Measurements from ENCODE around the gene URB2. TPM values are rescaled to one million over a fixed set of nuclear protein-coding genes. Genes with fewer than 3 reads are reported as not detected.

URB2 gene
- total and polyA plus RNA-seq, 8 donors: 5.5 to 10.7 (median 7.2) TPM

DNA sequence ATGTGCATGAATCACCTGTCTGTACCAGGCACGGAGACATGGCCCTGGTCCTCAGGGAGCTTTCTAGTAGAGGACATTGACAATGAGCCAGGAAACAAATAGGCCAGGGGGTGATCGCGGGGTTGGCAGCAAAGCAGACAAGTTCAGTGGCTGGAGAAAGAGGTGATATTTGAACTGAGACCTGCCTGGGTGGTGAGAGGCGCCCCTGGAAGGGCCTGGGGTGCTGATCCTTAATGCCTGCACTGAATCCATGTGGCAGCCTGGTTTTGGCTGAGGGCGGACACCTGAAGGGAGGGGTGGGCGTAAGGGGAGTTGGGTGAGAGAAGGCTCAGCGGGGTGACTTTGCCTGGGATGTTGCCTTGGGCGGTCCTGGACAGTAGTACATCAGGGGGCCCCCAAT lies 35.9 kb downstream of the URB2 start:
- Histone ChIP-seq H3K27ac (no peak overlapping the region), H3K4me3 (no peak overlapping the region), H3K9me3 (no peaks in the 10 kb centered on the region), H3K4me1 (peaks cover 3 to 4% of the 10 kb centered on the region in 2 donors), H3K36me3 (peaks cover 0 to 24% of the 10 kb centered on the region in 2 donors), H3K27me3 (no peaks in the 10 kb centered on the region)
- intact Hi-C loops (cut with DNase I): loop anchor here in 1 of 2 donors (5.0 kb wide), 2 partner anchors 605 to 650 kb away; no protein-coding TSS in a partner anchor
- ATAC-seq (no peak), DNase-seq (no peak)
- TF ChIP-seq, protein P1, sequence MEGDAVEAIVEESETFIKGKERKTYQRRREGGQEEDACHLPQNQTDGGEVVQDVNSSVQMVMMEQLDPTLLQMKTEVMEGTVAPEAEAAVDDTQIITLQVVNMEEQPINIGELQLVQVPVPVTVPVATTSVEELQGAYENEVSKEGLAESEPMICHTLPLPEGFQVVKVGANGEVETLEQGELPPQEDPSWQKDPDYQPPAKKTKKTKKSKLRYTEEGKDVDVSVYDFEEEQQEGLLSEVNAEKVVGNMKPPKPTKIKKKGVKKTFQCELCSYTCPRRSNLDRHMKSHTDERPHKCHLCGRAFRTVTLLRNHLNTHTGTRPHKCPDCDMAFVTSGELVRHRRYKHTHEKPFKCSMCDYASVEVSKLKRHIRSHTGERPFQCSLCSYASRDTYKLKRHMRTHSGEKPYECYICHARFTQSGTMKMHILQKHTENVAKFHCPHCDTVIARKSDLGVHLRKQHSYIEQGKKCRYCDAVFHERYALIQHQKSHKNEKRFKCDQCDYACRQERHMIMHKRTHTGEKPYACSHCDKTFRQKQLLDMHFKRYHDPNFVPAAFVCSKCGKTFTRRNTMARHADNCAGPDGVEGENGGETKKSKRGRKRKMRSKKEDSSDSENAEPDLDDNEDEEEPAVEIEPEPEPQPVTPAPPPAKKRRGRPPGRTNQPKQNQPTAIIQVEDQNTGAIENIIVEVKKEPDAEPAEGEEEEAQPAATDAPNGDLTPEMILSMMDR (IDR thresholded peaks at IDR 0.05): no peak

DNA sequence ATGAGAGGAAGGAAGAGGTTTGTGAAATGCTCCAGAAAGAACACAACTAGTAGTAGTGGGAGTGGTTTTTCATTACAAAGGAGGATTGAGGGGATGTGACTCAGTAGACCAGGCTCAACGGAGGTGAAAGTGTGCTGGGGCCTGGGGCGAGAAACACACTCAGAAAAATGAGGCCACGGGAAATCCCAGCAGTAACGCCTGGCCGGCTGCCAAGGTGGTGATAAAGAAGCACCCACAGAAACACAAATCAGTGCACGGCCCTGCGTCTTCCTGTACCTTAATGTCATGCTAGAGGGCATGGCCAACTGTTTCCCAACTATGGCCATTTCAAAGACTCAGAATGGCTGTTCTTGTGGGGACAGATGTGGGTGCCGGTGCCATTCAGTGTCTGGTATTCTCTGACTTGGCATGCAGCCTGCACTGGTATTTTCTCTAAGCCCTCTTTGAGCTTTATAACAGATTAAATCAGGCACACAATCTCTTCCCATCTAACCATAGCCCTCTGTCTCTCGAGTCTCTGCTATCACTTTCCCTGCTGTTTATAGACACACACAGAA lies 38.2 kb downstream of the URB2 start:
- TF ChIP-seq, protein P1 (IDR thresholded peaks at IDR 0.05): no peak
- DNase-seq: peak in 1 of 4 donors; percentile 68
- Histone ChIP-seq H3K36me3 (peaks cover 0 to 9% of the 10 kb centered on the region in 2 donors), H3K27ac (no peak overlapping the region), H3K27me3 (no peaks in the 10 kb centered on the region), H3K9me3 (no peaks in the 10 kb centered on the region), H3K4me3 (no peak overlapping the region), H3K4me1 (peaks cover 3 to 4% of the 10 kb centered on the region in 2 donors)
- intact Hi-C loops (cut with DNase I): loop anchor here in 1 of 2 donors (5.0 kb wide), 2 partner anchors 603 to 648 kb away; no protein-coding TSS in a partner anchor
- ATAC-seq: no peak

DNA sequence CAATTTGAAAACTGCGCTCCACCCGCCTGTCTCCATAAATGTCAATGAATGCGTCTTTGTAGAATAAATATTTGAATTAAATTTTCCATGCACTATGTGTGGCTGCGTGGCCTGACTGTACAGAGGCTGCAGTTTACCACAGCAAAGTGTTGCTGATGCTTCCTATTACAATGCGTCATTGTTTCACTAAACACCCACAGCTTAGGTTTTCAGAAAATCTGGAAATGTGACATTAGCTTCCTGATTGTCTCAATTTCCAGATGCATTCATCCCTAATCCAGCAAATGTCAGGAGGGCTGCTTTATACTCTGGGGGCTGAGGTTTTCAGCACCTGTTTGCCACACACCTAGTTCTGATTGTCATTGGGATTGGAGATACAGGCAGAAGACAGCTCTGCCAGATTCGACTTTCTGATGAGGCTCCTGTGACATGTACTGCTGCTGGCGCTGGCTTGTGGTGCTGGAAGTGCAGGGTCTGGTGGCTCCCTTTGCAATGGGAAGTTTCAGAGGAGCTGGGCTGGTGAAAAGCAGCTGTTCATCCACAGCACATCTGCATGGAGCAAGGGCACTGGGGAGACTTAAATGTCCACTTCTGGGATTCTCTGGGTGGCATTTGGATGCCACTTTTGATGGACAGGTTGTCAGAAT lies 40.0 kb downstream of the URB2 start:
- intact Hi-C loops (cut with DNase I): no loop called here
- Histone ChIP-seq H3K9me3 (no peaks in the 10 kb centered on the region), H3K36me3 (no peaks in the 10 kb centered on the region), H3K4me3 (no peak overlapping the region), H3K27ac (no peak overlapping the region), H3K4me1 (peaks cover 3 to 4% of the 10 kb centered on the region in 2 donors), H3K27me3 (no peaks in the 10 kb centered on the region)
- DNase-seq: no peak
- no peak for ATAC-seq
- TF ChIP-seq, protein P1 (IDR thresholded peaks at IDR 0.05): no peak

DNA sequence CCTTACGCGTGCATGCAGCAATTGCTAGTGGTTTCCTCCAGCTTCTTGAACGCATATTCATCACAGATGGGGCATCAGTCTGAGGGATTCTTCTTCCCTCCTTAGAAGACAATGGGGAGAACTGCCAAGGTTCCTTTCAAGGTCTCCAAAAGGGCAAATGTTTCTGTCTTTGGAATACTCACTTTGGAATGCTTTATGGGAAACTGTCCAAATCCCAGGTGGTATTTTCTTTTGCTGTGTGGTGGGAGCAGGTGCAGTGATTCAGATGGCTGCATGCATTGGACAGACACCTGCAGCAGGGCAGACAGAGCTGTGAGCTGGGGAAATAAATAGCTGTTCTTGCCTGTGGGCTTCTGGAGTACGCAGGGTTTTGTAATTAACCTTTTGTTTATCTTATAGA lies 40.5 kb downstream of the URB2 start:
- TF ChIP-seq, protein P1 (IDR thresholded peaks at IDR 0.05): no peak
- DNase-seq (no peak), ATAC-seq (no peak)
- H3K27ac ChIP-seq: no peak overlapping the region
- no peak overlapping the region for H3K4me3 ChIP-seq
- peaks cover under 1 to 4% of the 10 kb centered on the region in 2 donors for H3K4me1 ChIP-seq
- intact Hi-C loops (cut with DNase I): no loop called here
- H3K36me3 ChIP-seq: no peaks in the 10 kb centered on the region
- no peaks in the 10 kb centered on the region for H3K9me3 ChIP-seq
- no peaks in the 10 kb centered on the region for H3K27me3 ChIP-seq

DNA sequence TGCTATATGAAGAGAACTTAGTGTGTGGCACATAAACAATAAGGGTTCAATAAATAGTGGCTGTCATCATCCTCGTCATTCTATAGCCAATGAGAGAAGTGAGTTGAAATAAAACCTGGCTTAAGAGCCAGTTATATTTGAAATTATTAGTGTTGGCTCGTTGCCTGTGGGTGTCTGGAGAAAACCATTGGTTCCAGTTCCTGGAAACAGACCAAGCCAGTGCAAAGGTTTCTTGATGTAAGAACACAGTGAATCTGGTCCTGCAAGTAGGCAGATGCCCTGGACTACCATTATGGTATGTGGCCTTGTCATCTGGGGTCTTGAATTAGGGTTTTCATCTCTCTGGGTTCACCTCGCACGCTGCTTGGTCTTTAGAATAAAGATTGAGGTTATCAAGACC lies 43.3 kb downstream of the URB2 start:
- Histone ChIP-seq H3K9me3 (no peaks in the 10 kb centered on the region), H3K27ac (no peak overlapping the region), H3K4me3 (no peak overlapping the region), H3K36me3 (no peaks in the 10 kb centered on the region), H3K4me1 (no peaks in the 10 kb centered on the region), H3K27me3 (no peaks in the 10 kb centered on the region)
- no peak for ATAC-seq
- intact Hi-C loops (cut with DNase I): no loop called here
- TF ChIP-seq, protein P1 (IDR thresholded peaks at IDR 0.05): no peak
- no peak for DNase-seq
